Sigmoid colon (tissue), 4 donors: ENCODE measurements around the gene CEP162.

Experiments used
- CTCF ChIP-seq, 4 experiments: fragments of 450-650 bp in 3 of 4; fragments of 200-600 bp in 1 of 4; IDR thresholded peaks; one replicate each; pipeline ENCODE4 v1.5.1; 2016 to 2019; ENCODE audit warnings: antibody characterized with exemption in 4 of 4, mild to moderate bottlenecking in 3 of 4, moderate library complexity in 2 of 4
- POLR2AphosphoS5 ChIP-seq, 4 donors: sonication (generic); formaldehyde crosslinking; IDR thresholded peaks; one replicate each; pipeline ENCODE4 v1.6.1; 2017; ENCODE audit warnings: antibody characterized with exemption in 4 of 4

GRCh38 chr6:84260196-84260595 is 32.8 kb upstream of the CEP162 start:
- TF ChIP-seq CTCF (IDR thresholded peaks at IDR 0.05) (no peak), POLR2AphosphoS5 (IDR thresholded peaks at IDR 0.05) (no peak)
